GM13977 (cell line): ENCODE data around the gene NPC1L1.

Source experiments
- DNase-seq: peaks from one replicate; pipeline ENCODE4 v3.0.0; 2012; ENCODE audit warnings: low spot score
- in situ Hi-C: fragments of 300-500 bp; cut with MboI; formaldehyde crosslinking; loops from one replicate; pipeline ENCODE4 v1.12.0; 2022; ENCODE audit warnings: low sequenced_read_pairs, low pct_unique_long_range_greater_than_20kb, mixed read lengths, inconsistent platforms; ENCODE audit not compliant: unreplicated experiment
- TF ChIP-seq, protein P1 (sequence below): IDR thresholded peaks from 2 replicates; pipeline ENCODE4 v1.5.1; 2012; ENCODE audit warnings: mild to moderate bottlenecking, control low read depth; ENCODE audit not compliant: insufficient read depth; ENCODE audit errors: extremely low read depth, missing control alignments

Gene NPC1L1

DNA sequence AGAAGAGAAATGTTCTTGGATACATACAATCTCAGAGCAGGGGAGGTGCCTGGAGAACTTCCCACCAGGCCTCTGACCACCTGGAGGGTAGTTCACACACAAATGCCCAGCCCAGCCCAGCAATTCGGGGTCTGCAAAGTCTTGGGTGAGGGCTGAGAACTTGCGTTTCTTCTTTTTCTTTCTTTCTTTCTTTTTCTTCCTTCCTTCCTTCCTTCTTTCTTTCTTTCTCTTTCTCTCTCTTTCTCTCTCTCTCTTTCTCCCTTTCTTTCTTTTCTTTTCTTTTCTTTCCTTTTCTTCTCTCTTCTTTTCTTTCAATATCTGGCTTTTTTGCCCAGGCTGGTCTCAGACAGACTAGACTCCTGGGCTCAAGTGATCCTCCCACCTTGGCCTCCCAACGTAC, 22.4 kb downstream of the NPC1L1 start:
- TF ChIP-seq, protein P1, sequence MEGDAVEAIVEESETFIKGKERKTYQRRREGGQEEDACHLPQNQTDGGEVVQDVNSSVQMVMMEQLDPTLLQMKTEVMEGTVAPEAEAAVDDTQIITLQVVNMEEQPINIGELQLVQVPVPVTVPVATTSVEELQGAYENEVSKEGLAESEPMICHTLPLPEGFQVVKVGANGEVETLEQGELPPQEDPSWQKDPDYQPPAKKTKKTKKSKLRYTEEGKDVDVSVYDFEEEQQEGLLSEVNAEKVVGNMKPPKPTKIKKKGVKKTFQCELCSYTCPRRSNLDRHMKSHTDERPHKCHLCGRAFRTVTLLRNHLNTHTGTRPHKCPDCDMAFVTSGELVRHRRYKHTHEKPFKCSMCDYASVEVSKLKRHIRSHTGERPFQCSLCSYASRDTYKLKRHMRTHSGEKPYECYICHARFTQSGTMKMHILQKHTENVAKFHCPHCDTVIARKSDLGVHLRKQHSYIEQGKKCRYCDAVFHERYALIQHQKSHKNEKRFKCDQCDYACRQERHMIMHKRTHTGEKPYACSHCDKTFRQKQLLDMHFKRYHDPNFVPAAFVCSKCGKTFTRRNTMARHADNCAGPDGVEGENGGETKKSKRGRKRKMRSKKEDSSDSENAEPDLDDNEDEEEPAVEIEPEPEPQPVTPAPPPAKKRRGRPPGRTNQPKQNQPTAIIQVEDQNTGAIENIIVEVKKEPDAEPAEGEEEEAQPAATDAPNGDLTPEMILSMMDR: no peak
- in situ Hi-C loops: no loop called here
- DNase-seq: no peak

DNA sequence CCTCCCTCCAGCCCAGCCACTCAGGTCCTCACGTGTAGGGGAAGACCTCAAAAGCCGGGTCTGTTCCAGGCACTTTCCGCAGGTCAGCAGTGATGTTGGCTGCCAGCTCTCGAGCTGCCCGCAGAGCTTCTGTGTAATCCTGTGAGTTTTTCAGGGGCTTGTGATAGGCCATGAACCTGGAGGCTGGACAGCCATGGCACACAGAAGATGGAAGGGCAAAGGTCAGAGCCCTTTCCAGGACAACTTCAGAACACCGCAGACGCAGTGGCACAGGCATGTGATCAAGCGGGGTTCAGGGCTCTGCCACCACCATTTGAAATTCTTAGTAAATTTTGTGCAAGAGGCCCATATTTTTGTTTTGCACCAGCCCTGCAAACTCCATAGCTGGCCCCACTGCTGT, 24.0 kb downstream of the NPC1L1 start:
- in situ Hi-C loops: no loop called here
- TF ChIP-seq, protein P1: no peak
- DNase-seq: no peak

DNA sequence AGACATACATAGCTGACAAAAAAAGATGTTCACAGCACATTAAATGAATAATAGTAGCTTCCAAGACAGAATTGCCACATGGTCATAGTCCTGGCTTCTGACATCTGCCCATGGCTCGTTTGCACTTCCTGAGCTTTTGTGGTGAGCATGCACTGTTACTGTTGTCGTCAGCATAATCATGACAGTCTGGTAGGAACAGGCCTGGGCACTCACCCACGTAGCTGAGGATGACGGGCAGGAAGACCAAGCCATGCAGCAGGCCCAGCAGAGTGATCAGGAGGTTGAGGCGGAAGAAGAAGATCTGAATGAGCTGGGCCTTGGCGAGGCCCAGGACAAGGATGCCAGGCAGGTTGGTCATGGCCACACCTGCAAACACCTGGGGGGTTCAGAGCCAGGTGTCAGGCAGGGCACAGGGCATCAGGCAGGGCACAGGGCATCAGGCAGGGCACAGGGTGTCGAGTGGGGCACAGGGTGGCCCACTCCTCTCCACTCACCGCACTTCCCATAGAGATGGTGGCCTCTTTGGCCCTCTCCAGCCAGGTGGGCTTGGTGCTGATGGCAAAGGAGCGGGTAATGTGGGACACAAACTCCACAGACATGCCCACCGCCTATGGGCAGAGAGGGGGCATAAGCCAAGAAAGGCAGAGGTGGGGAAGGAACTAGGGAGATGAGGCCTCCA, 25.4 kb downstream of the NPC1L1 start:
- TF ChIP-seq, protein P1: no peak
- DNase-seq: no peak
- in situ Hi-C loops: no loop called here

DNA sequence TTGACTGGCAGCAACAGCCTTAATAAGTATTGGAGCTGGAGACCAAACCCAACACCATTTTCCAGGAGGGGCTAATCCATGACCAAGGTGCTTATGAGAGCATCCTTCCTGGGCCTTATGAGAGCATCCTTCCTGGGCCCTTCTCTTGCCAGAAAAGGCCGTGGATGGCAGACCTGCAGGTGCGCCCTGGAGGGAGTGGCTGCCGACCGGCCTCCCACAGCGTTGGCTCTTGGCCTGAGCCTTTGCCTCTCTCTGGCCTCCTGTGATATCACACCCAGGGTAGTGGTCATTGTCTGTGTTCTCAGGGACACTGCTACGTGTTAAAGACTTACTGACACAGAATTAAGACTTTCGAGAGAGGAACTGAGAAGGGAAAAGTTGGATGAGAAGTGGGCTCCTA, 28.4 kb downstream of the NPC1L1 start:
- TF ChIP-seq, protein P1: no peak
- no peak for DNase-seq
- in situ Hi-C loops: no loop called here

DNA sequence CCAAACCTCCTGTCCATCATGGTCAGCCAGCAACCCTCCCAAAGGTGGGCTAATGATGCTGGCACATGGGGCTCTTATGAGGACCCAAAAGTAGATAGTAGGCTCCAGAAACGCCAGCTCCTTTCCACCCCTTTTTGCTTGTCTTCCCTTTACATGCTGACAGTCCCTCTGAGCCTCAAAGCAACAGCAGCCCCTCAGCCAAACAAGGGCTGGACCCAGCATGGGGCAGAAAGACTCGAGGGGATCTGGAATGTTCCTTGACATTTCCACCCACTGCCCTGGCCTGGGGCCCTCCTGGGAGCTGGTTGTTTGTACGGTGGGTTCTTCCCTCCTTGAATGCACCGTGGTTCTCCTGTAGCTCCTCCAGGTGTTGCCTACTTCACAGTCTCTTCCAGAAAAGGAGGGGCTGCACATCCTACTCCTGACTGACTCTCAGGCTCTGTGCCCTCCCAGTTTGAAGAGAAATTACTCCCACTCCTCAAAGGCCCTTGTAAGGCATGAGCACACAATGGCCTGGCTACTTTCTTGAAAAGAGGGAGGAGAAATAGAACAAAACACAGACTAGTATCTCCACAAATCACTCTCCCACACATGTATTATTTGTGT, 29.2 kb downstream of the NPC1L1 start:
- no peak for DNase-seq
- in situ Hi-C loops: no loop called here
- TF ChIP-seq, protein P1: no peak

- TF ChIP-seq, protein P1: no peak
- DNase-seq: no peak
- in situ Hi-C loops: no loop called here
Observed at GRCh38 chr7:44511236-44511635, 29.9 kb downstream of the NPC1L1 start.
